OCI-LY3 (cell line): ENCODE results near the gene F13A1.

Experiments
- H2AFZ ChIP-seq: fragments of 200-600, 300-600 bp; shearing (Covaris generic); 2 replicates; pipeline ENCODE4 v1.6.0; 2014; ENCODE audit warnings: antibody characterized with exemption, low read depth, low read length
- H3K27ac ChIP-seq: fragments of 200-600, 300-600 bp; sonication (generic); 2 replicates; pipeline ENCODE4 v1.5.1; 2014; ENCODE audit warnings: mild to moderate bottlenecking, low read length, moderate library complexity, mixed read lengths
- H3K27me3 ChIP-seq: fragments of 200-600, 300-600 bp; sonication (generic); 2 replicates; pipeline ENCODE4 v1.6.1; 2014; ENCODE audit warnings: low read depth, low read length, mixed read lengths
- H3K36me3 ChIP-seq: fragments of 200-600, 300-600 bp; sonication (generic); replicated peaks from 2 replicates; pipeline ENCODE3; 2014; ENCODE audit warnings: low read depth, low read length, mixed read lengths
- H3K4me1 ChIP-seq: fragments of 300-600, 200-600 bp; sonication (generic); 2 replicates; pipeline ENCODE4 v1.6.1; 2014; ENCODE audit warnings: low read length, mixed read lengths
- H3K4me2 ChIP-seq: fragments of 200-600, 300-600 bp; sonication (generic); 2 replicates; pipeline ENCODE4 v1.6.1; 2014; ENCODE audit warnings: low read length, mixed read lengths
- H3K4me3 ChIP-seq: fragments of 300-600, 200-600 bp; sonication (generic); 2 replicates; pipeline ENCODE4 v1.5.1; 2014; ENCODE audit warnings: antibody characterized with exemption, mild to moderate bottlenecking, low read length, moderate library complexity
- H3K79me2 ChIP-seq: fragments of 300-600, 200-600 bp; shearing (Covaris generic); 2 replicates; pipeline ENCODE4 v1.6.1; 2014; ENCODE audit warnings: mild to moderate bottlenecking, low read length, mixed read lengths
- H3K9ac ChIP-seq: fragments of 300-600, 200-600 bp; shearing (Covaris generic); 2 replicates; pipeline ENCODE4 v1.6.0; 2014; ENCODE audit warnings: mild to moderate bottlenecking, low read length, moderate library complexity
- H3K9me3 ChIP-seq: fragments of 200-600, 300-600 bp; shearing (Covaris generic); 2 replicates; pipeline ENCODE4 v1.6.1; 2014; ENCODE audit warnings: low read length, mixed read lengths; ENCODE audit not compliant: insufficient read depth
- H4K20me1 ChIP-seq: fragments of 200-600, 300-600 bp; sonication (generic); 2 replicates; pipeline ENCODE4 v1.6.1; 2016; ENCODE audit warnings: low read length, mixed read lengths; ENCODE audit not compliant: insufficient read depth
- EZH2phosphoT487 ChIP-seq: fragments of 200-600 bp; shearing (Covaris generic); IDR thresholded peaks from 2 replicates; pipeline ENCODE4 v1.6.1; 2018; ENCODE audit warnings: antibody characterized with exemption, mixed run types, low read depth
- TF ChIP-seq, protein P1 (sequence below): fragments of 200-600, 300-600 bp; sonication (generic); IDR thresholded peaks from 2 replicates; pipeline ENCODE4 v1.5.1; 2014; ENCODE audit warnings: antibody characterized with exemption, low read length, low read depth

The F13A1 gene

DNA sequence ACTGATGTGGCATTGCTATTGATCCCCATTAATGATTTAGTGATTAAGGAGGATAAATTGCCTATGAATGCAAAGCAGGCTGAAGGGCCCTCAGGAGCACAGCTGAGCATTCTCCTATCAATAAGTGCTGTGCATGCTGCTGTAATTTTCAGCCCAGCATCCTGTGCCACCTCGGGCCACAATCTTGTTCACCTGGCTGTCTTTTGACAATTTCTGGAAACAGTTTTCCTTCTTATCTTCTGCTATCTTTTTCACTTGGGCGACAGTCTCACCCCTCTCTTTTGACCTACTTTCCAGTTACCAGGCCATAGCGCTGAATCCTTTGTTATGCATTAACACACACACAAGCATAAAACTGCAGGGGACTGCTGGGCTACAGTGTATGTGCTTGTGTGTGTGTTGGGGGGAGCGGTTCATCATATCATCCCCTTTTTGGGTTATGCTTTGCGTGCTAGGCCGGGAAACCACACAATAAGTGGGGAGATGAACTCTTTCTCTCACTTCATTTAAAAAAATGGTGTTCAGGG lies 60.2 kb downstream of the F13A1 start:
- H3K4me3 ChIP-seq, result no peak overlapping the region
- no peaks in the 10 kb centered on the region for H3K36me3 ChIP-seq
- TF ChIP-seq EZH2phosphoT487, result no peak
- TF ChIP-seq, protein P1, sequence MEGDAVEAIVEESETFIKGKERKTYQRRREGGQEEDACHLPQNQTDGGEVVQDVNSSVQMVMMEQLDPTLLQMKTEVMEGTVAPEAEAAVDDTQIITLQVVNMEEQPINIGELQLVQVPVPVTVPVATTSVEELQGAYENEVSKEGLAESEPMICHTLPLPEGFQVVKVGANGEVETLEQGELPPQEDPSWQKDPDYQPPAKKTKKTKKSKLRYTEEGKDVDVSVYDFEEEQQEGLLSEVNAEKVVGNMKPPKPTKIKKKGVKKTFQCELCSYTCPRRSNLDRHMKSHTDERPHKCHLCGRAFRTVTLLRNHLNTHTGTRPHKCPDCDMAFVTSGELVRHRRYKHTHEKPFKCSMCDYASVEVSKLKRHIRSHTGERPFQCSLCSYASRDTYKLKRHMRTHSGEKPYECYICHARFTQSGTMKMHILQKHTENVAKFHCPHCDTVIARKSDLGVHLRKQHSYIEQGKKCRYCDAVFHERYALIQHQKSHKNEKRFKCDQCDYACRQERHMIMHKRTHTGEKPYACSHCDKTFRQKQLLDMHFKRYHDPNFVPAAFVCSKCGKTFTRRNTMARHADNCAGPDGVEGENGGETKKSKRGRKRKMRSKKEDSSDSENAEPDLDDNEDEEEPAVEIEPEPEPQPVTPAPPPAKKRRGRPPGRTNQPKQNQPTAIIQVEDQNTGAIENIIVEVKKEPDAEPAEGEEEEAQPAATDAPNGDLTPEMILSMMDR, result no peak
- no peak overlapping the region for H3K27ac ChIP-seq
- no peak overlapping the region for H3K4me2 ChIP-seq
- no peaks in the 10 kb centered on the region for H4K20me1 ChIP-seq
- H3K9me3 ChIP-seq, result no peaks in the 10 kb centered on the region
- H2AFZ ChIP-seq, result no peak overlapping the region
- no peaks in the 10 kb centered on the region for H3K4me1 ChIP-seq
- H3K9ac ChIP-seq, result no peak overlapping the region
- no peaks in the 10 kb centered on the region for H3K79me2 ChIP-seq
- 0 out of 2 replicates have a peak, but pooled peaks cover 7% of the 10 kb centered on the region for H3K27me3 ChIP-seq

DNA sequence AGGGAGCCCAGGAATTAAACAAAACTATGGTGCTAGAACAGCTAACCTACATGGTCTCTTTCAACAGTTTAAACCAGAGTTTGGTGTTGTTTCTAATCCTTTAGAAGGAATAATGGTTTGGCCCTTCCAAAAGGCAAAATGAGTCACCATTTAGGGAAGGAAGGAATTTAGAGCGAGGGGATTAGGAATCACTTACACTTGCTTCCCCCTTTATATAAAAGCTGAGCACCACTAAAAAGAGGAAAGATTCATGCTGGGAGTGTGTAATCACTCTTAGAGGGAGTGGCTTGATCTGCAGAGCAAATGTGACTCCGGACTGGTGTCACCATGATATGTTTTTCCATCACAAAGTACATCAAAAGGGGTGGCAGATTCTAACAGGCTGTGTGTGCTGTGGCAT lies 63.6 kb downstream of the F13A1 start:
- H3K9me3 ChIP-seq, result no peaks in the 10 kb centered on the region
- no peak overlapping the region for H3K9ac ChIP-seq
- H3K4me2 ChIP-seq, result no peak overlapping the region
- H3K4me3 ChIP-seq, result no peak overlapping the region
- 0 out of 2 replicates have a peak, but pooled peaks cover 10% of the 10 kb centered on the region for H3K27me3 ChIP-seq
- no peaks in the 10 kb centered on the region for H3K4me1 ChIP-seq
- no peak overlapping the region for H3K27ac ChIP-seq
- no peak overlapping the region for H2AFZ ChIP-seq
- no peaks in the 10 kb centered on the region for H3K79me2 ChIP-seq
- no peaks in the 10 kb centered on the region for H4K20me1 ChIP-seq
- H3K36me3 ChIP-seq, result no peaks in the 10 kb centered on the region
- no peak for TF ChIP-seq EZH2phosphoT487
- TF ChIP-seq, protein P1, result no peak

DNA sequence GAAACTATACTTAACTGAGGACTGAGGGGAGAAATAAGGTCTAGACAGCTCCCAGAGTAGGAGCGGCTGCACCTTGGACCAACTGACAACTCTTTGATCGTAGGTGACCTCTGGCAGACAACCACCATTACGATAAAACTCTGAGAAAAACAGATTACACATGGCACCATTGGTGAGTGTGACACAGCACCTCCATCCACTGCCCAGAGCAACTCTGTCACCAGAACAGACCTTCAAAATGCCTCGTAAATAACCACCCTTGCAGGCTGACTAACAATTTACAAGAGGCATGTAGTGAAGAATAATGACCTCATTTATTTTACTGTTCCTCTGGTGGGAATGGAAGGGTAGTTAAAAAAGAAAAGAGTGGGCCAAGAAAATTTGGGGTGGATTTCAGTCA lies 64.2 kb downstream of the F13A1 start:
- Histone ChIP-seq H3K9ac (no peak overlapping the region), H3K79me2 (no peaks in the 10 kb centered on the region), H3K9me3 (no peaks in the 10 kb centered on the region), H3K4me3 (no peak overlapping the region), H3K27me3 (0 out of 2 replicates have a peak, but pooled peaks cover 10% of the 10 kb centered on the region), H3K36me3 (no peaks in the 10 kb centered on the region), H3K27ac (no peak overlapping the region), H3K4me1 (no peaks in the 10 kb centered on the region), H3K4me2 (no peak overlapping the region), H2AFZ (no peak overlapping the region), H4K20me1 (no peaks in the 10 kb centered on the region)
- TF ChIP-seq EZH2phosphoT487, result no peak
- TF ChIP-seq, protein P1, result no peak

DNA sequence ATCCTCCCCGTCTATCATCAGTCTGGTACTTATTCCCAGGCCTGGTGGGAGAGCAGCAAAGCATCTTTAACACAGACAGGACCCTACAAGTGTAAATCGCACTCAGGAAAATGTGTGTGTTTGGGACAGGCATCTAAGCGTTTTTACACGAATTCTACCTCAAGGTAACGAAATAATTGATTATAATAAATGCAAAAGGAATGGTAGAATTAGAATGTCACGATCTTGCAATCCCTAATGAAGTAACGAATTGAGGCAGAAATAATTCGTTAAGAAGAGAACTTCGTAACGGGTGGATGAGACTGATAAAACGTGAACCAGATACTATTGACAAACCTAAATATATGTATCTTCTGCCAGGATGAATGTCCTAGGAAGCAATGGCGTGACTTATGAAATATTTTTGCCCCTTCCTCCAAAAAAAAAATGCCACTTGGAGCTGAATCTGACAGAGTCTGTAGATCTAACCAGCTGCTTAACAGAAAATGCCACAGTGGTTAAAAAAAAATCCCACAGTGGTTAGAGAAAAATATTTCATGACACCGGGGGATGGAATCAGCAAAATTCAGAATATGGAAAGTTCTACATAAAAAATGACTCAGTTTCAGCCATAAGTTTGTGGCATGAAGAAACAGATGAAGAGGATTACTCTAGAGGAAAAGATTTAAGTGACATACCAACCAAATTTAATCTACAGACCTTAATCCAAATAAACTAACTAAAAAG lies 68.7 kb downstream of the F13A1 start:
- H3K27me3 ChIP-seq, result 0 out of 2 replicates have a peak, but pooled peaks cover 6% of the 10 kb centered on the region
- no peaks in the 10 kb centered on the region for H3K79me2 ChIP-seq
- H2AFZ ChIP-seq, result no peak overlapping the region
- no peak overlapping the region for H3K4me2 ChIP-seq
- H3K9ac ChIP-seq, result no peak overlapping the region
- H4K20me1 ChIP-seq, result no peaks in the 10 kb centered on the region
- no peaks in the 10 kb centered on the region for H3K36me3 ChIP-seq
- H3K4me1 ChIP-seq, result peaks cover 2% of the 10 kb centered on the region; the same call in 1 of the 2 replicates
- TF ChIP-seq EZH2phosphoT487, result no peak
- TF ChIP-seq, protein P1, result no peak
- H3K4me3 ChIP-seq, result no peak overlapping the region
- H3K27ac ChIP-seq, result no peak overlapping the region
- no peaks in the 10 kb centered on the region for H3K9me3 ChIP-seq
